Effector memory CD8-positive, alpha-beta T cell (primary cell): ENCODE results near the gene DSE.

Experiments
- ATAC-seq: fragments of 150-1000 bp; cut with Tn5 transposase; replicated peaks from 2 replicates; pipeline ENCODE4 v1.10.0; 2021; ENCODE audit warnings: mild to moderate bottlenecking, moderate library complexity
- DNase-seq, 3 experiments: peaks; one replicate each; pipeline ENCODE4 v3.0.0; 2021
- H3K27ac Mint-ChIP-seq, 2 donors: one replicate each; pipeline ENCODE4 v1.8.0; 2022; ENCODE audit warnings: mild to moderate bottlenecking in 2 of 2, mixed read lengths in 2 of 2, moderate library complexity in 2 of 2
- H3K27me3 Mint-ChIP-seq, 2 donors: one replicate each; pipeline ENCODE4 v1.8.0; 2022; ENCODE audit warnings: mixed read lengths in 2 of 2
- H3K36me3 Mint-ChIP-seq: one replicate; pipeline ENCODE4 v1.8.0; 2022; ENCODE audit warnings: mild to moderate bottlenecking, moderate library complexity, mixed read lengths; ENCODE audit not compliant: insufficient read depth
- H3K4me1 Mint-ChIP-seq, 2 donors: one replicate each; pipeline ENCODE4 v1.8.0; 2022; ENCODE audit warnings: low read depth in 2 of 2, mixed read lengths in 2 of 2
- H3K4me3 Mint-ChIP-seq, 2 donors: one replicate each; pipeline ENCODE4 v1.8.0; 2022; ENCODE audit warnings: mild to moderate bottlenecking in 2 of 2, mixed read lengths in 2 of 2, moderate library complexity in 2 of 2
- H3K9me3 Mint-ChIP-seq, 2 donors: one replicate each; pipeline ENCODE4 v1.8.0; 2022; ENCODE audit warnings: mixed read lengths in 2 of 2

DSE gene

GRCh38 chr6:116472706-116473105, 102.0 kb downstream of the DSE start:
- no peaks in the 10 kb centered on the region for H3K36me3 Mint-ChIP-seq
- ATAC-seq = no peak
- no peak overlapping the region for H3K27ac Mint-ChIP-seq
- no peaks in the 10 kb centered on the region for H3K27me3 Mint-ChIP-seq
- H3K4me1 Mint-ChIP-seq = peaks cover 20 to 27% of the 10 kb centered on the region in 2 donors
- no peaks in the 10 kb centered on the region for H3K9me3 Mint-ChIP-seq
- DNase-seq = no peak
- H3K4me3 Mint-ChIP-seq = no peak overlapping the region

DNA sequence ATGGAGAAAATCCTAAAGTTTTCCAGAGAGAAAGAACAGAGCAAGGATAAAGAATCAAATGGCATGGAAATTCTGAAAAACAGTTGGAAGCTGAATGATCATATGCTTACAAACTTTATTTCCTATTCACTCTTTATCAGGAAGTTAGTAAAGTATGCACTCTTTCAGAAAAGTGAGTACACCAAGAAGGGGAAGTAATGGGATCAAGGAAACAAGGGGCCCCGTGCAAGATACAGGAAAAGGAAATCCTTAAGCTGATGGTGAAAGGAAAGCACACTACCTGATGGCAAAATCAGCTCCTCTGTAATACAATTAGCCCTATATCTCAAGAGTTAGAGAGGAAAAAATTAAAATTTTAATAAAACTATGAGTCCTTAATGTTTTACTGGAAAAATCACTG, 104.4 kb downstream of the DSE start:
- Mint-ChIP-seq H3K4me1 (peaks cover 20 to 27% of the 10 kb centered on the region in 2 donors), H3K27me3 (no peaks in the 10 kb centered on the region), H3K27ac (peak overlapping the region; percentile 89 to 90), H3K36me3 (no peaks in the 10 kb centered on the region), H3K4me3 (peak overlapping the region; percentile 77 to 79), H3K9me3 (no peaks in the 10 kb centered on the region)
- DNase-seq = no peak
- no peak for ATAC-seq

GRCh38 chr6:116476002-116476678, 105.4 kb downstream of the DSE start:
- peak overlapping the region; percentile 89 to 90 for H3K27ac Mint-ChIP-seq
- peak overlapping the region; percentile 77 to 79 for H3K4me3 Mint-ChIP-seq
- peaks cover 20 to 27% of the 10 kb centered on the region in 2 donors for H3K4me1 Mint-ChIP-seq
- ATAC-seq (peak; percentile 97), DNase-seq (peak in 2 of 3 experiments; percentile 5 to 11)
- H3K27me3 Mint-ChIP-seq = no peaks in the 10 kb centered on the region
- no peaks in the 10 kb centered on the region for H3K36me3 Mint-ChIP-seq
- H3K9me3 Mint-ChIP-seq = no peaks in the 10 kb centered on the region

DNA sequence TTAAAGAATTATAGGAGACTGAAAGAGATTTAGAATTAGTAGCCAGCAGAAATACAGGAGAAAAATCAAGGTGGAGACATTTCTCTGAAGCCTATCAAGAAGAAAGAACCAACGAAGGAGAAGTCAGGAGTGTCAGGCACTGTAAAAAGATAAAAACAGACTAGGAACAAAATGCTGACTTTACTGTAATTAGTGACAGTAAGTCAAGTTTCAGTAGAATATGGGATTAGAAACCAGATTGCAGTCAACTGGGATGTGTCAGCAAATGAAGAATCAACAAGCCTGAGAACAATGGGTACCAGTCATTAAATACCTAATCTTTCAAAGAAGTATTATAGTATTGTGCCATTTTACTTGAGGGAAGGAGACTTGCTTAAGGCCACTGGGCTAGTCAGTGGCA, 112.0 kb downstream of the DSE start:
- Mint-ChIP-seq H3K9me3 (no peaks in the 10 kb centered on the region), H3K4me1 (no peaks in the 10 kb centered on the region), H3K36me3 (no peaks in the 10 kb centered on the region), H3K27ac (no peak overlapping the region), H3K27me3 (peaks cover 16 to 42% of the 10 kb centered on the region in 2 donors), H3K4me3 (no peak overlapping the region)
- no peak for DNase-seq
- ATAC-seq = no peak

GRCh38 chr6:116483616-116484015, 112.9 kb downstream of the DSE start:
- Mint-ChIP-seq H3K36me3 (no peaks in the 10 kb centered on the region), H3K9me3 (no peaks in the 10 kb centered on the region), H3K4me3 (no peak overlapping the region), H3K27me3 (peaks cover 16 to 47% of the 10 kb centered on the region in 2 donors), H3K4me1 (no peaks in the 10 kb centered on the region), H3K27ac (no peak overlapping the region)
- no peak for ATAC-seq
- no peak for DNase-seq

DNA sequence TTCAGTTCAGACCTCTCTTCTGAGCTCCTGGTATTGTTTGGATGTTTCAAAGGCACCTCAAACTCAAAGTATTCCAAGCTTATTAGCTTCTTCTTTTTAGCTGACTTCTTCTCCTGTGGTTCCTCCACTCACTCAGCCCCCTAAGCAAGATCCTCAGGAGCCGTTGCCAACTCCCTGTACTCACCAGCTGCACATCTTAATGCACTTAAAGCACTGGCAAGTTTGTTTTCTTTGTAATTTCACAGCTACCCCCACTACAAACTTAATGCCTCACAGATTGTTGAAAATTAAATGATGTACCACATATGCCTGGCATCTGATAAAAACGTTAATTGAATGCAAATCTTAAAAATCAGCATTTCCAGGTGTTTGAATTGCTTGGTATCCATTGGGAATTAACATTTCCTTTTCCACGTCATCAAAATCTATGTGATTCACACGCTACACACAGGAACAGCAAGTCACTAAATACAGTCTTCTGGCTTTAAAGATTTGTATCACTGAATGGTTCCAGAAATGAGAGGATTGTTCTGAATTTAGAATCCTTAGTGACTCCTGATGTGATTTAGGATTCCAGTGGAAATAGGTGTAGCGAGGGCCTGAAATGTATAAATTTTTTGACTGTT, 114.9 kb downstream of the DSE start:
- no peak for DNase-seq
- Mint-ChIP-seq H3K4me3 (no peak overlapping the region), H3K27ac (no peak overlapping the region), H3K9me3 (no peaks in the 10 kb centered on the region), H3K27me3 (peaks cover 27 to 68% of the 10 kb centered on the region in 2 donors), H3K36me3 (no peaks in the 10 kb centered on the region), H3K4me1 (no peaks in the 10 kb centered on the region)
- no peak for ATAC-seq

- no peak for ATAC-seq
- Mint-ChIP-seq H3K36me3 (no peaks in the 10 kb centered on the region), H3K27me3 (peaks cover 20 to 65% of the 10 kb centered on the region in 2 donors), H3K9me3 (peaks cover 4 to 6% of the 10 kb centered on the region in 2 donors), H3K4me1 (no peaks in the 10 kb centered on the region), H3K27ac (no peak overlapping the region), H3K4me3 (no peak overlapping the region)
- no peak for DNase-seq
These were observed 121.0 kb downstream of the DSE start for GRCh38 chr6:116491610-116492330.

- no peaks in the 10 kb centered on the region for H3K4me1 Mint-ChIP-seq
- no peak for DNase-seq
These were observed 121.8 kb downstream of the DSE start for GRCh38 chr6:116492331-116493067.

More at GRCh38 chr6:116492331-116493067, 121.8 kb downstream of the DSE start:
- no peak overlapping the region for H3K27ac Mint-ChIP-seq
- ATAC-seq = no peak
- H3K27me3 Mint-ChIP-seq = peaks cover 20 to 63% of the 10 kb centered on the region in 2 donors
- H3K9me3 Mint-ChIP-seq = peaks cover 4 to 6% of the 10 kb centered on the region in 2 donors
- no peak overlapping the region for H3K4me3 Mint-ChIP-seq
- no peaks in the 10 kb centered on the region for H3K36me3 Mint-ChIP-seq
